OCI-LY7 (cell line): ENCODE data around the gene SAP30. TPM values are rescaled to one million over a fixed set of nuclear protein-coding genes. Genes with fewer than 3 reads are reported as not detected.

Experiments
- Bru-seq: library from RNA; stranded (reverse); fragments of 400-500 nt; gene quantifications from one replicate; lab custom pipeline; 2021; lab: Mats Ljungman, UMichigan
- BruChase-seq, 2 experiments: library from RNA; stranded (reverse); fragments of 400-500 nt; gene quantifications; one replicate each; lab custom pipeline; 2021; lab: Mats Ljungman, UMichigan
- BruUV-seq: library from RNA; stranded (reverse); fragments of 400-500 nt; replicated peaks from 2 replicates; lab custom pipeline; 2021; lab: Mats Ljungman, UMichigan
- CTCF ChIA-PET: fragments of 300-600 bp; sonication (Branson Sonifier 250); formaldehyde crosslinking; loops from one replicate; lab custom pipeline; 2022; ENCODE audit warnings: antibody characterized with exemption; ENCODE audit not compliant: unreplicated experiment; lab: Charles Lee
- POLR2A ChIA-PET: fragments of 300-600 bp; sonication (Branson Sonifier 250); formaldehyde crosslinking; loops from one replicate; lab custom pipeline; 2022; ENCODE audit warnings: antibody characterized with exemption; lab: Charles Lee
- DNase-seq: peaks from one replicate; pipeline ENCODE4 v3.0.0-alpha.2; 2015; ENCODE audit warnings: low spot score
- H2AFZ ChIP-seq: fragments of 200-600 bp; sonication (generic), shearing (Covaris generic); 2 replicates; pipeline ENCODE4 v1.6.1; 2014; ENCODE audit warnings: mild to moderate bottlenecking, antibody characterized with exemption, low read length, moderate library complexity
- H3K27ac ChIP-seq: fragments of 200-600 bp; sonication (generic); 2 replicates; pipeline ENCODE4 v1.5.1; 2014; ENCODE audit warnings: mixed run types, low read depth, mild to moderate bottlenecking, moderate library complexity, low read length, inconsistent platforms; ENCODE audit not compliant: poor library complexity, severe bottlenecking
- H3K36me3 ChIP-seq: fragments of 200-600 bp; sonication (generic); 2 replicates; pipeline ENCODE4 v1.6.1; 2014; ENCODE audit warnings: mild to moderate bottlenecking, antibody characterized with exemption, low read length, moderate library complexity, mixed read lengths; ENCODE audit not compliant: insufficient read depth
- H3K4me1 ChIP-seq: fragments of 200-600 bp; sonication (generic); 2 replicates; pipeline ENCODE4 v1.5.1; 2014; ENCODE audit warnings: mild to moderate bottlenecking, low read length; ENCODE audit not compliant: insufficient read depth, poor library complexity, severe bottlenecking
- H3K4me2 ChIP-seq: fragments of 200-600 bp; sonication (generic); 2 replicates; pipeline ENCODE4 v1.6.1; 2014; ENCODE audit warnings: mild to moderate bottlenecking, low read length
- H3K4me3 ChIP-seq: fragments of 200-600 bp; sonication (generic); 2 replicates; pipeline ENCODE4 v1.5.1; 2014; ENCODE audit warnings: mild to moderate bottlenecking, low read depth, low read length; ENCODE audit not compliant: poor library complexity, severe bottlenecking
- H3K79me2 ChIP-seq: fragments of 200-600 bp; sonication (generic); 2 replicates; pipeline ENCODE4 v1.6.1; 2016; ENCODE audit warnings: low read depth, mild to moderate bottlenecking, low read length, moderate library complexity, mixed read lengths; ENCODE audit not compliant: insufficient read depth
- H3K9me2 ChIP-seq: fragments of 200-600 bp; sonication (generic); 2 replicates; pipeline ENCODE4 v1.6.1; 2016; ENCODE audit warnings: mild to moderate bottlenecking, low read length, mixed read lengths; ENCODE audit not compliant: insufficient read depth
- H3K9me3 ChIP-seq: fragments of 200-600 bp; sonication (generic); 2 replicates; pipeline ENCODE4 v1.6.1; 2014; ENCODE audit warnings: mild to moderate bottlenecking, mixed run types, low read length, mixed read lengths
- H4K20me1 ChIP-seq: fragments of 200-600 bp; sonication (generic); 2 replicates; pipeline ENCODE4 v1.6.1; 2014; ENCODE audit warnings: mild to moderate bottlenecking, antibody characterized with exemption, low read length, moderate library complexity, mixed read lengths; ENCODE audit not compliant: insufficient read depth
- CTCF ChIP-seq: fragments of 200-600 bp; sonication (generic); conservative IDR thresholded peaks from 2 replicates; pipeline ENCODE4 v1.5.1; 2014; ENCODE audit warnings: mild to moderate bottlenecking, antibody characterized with exemption, low read length, moderate library complexity, mixed read lengths
- EZH2phosphoT487 ChIP-seq: fragments of 200-600 bp; sonication (generic); IDR thresholded peaks from 2 replicates; pipeline ENCODE4 v1.6.1; 2018; ENCODE audit warnings: low read depth, borderline replicate concordance, mild to moderate bottlenecking, mixed run types, antibody characterized with exemption, low read length, moderate library complexity, mixed read lengths
- intact Hi-C: fragments of 100-400 bp; cut with micrococcal nuclease; formaldehyde crosslinking; loops from one replicate; pipeline ENCODE4 v1.10.0; 2022; ENCODE audit not compliant: unreplicated experiment
- long read RNA-seq: library from polyadenylated mRNA; stranded (forward); transcript quantifications from one replicate; pipeline ENCODE4 v2.0.0, GENCODE V29; 2022
- total RNA-seq, 2 experiments: library from RNA; depleted of rRNA in 1 of 2; stranded (reverse); fragments of >200 nt in 1 of 2; shearing (Covaris generic) in 1 of 2; gene quantifications; 2 replicates each; pipeline ENCODE4 v1.2.3, GENCODE V29; 2014 to 2022

The SAP30 gene
- total RNA-seq (2014; rRNA removed; shearing (Covaris generic)) (63.5 and 86.2 TPM in 2 replicates), total RNA-seq (2022) (49.3 and 56.0 TPM in 2 replicates), Bru-seq, nascent RNA (percentile 77 among the genes with signal in this experiment), BruChase-seq, experiment 1, labeled RNA remaining after a 6-hour chase (percentile 70 among the genes with signal in this experiment), BruChase-seq, experiment 2, labeled RNA remaining after a 2-hour chase (percentile 83 among the genes with signal in this experiment)
- long read RNA-seq, transcript SAP30-201 (4 exons, 1,108 nt), result major isoform, 99 of 108 reads
- long read RNA-seq, partial matches to known transcripts, result 5 of 108 reads
- long read RNA-seq, other reads (novel, unspliced or antisense), result 4 of 108 reads

GRCh38 chr4:173370477-173371291 is at the start of gene SAP30:
Gene SAP30, plus strand, starts transcription at chr4:173370954. Its CDS starts 229 bp downstream, at chr4:173371183.
- peaks cover 71% of the 10 kb centered on the region for H3K79me2 ChIP-seq
- intact Hi-C loops, result loop anchor here (1.0 to 10.0 kb wide), 2 partner anchors 36 to 914 kb away; partner anchors contain the start of genes CEP44, FBXO8 and HMGB2
- CTCF ChIA-PET, result interaction anchor here (0.6 to 1.1 kb wide), 3 partner anchors 76 to 237 kb away, joined by 3 to 7 read pairs (median 4); no protein-coding TSS in a partner anchor
- BruUV-seq, result no TSS peak
- TF ChIP-seq EZH2phosphoT487, result no peak
- no peak for TF ChIP-seq CTCF
- DNase-seq, result peak; percentile 98
- H3K4me1 ChIP-seq, result peaks cover 39% of the 10 kb centered on the region
- H3K9me3 ChIP-seq, result no peaks in the 10 kb centered on the region
- POLR2A ChIA-PET, result interaction anchor here (0.6 to 13.3 kb wide), 26 partner anchors 12 to 498 kb away, joined by 3 to 336 read pairs (median 4); partner anchors contain the start of genes GALNT7 and HMGB2
- peak within 1 kb of the TSS; percentile 83 for H3K4me3 ChIP-seq
- peak within 1 kb of the TSS; percentile 97 for H3K4me2 ChIP-seq
- H4K20me1 ChIP-seq, result peaks cover 6% of the 10 kb centered on the region; the same call in 1 of the 2 replicates
- H2AFZ ChIP-seq, result peak within 1 kb of the TSS; percentile 62
- H3K9me2 ChIP-seq, result no peaks in the 10 kb centered on the region
- H3K27ac ChIP-seq, result peak within 1 kb of the TSS; percentile 91
- H3K36me3 ChIP-seq, result peaks cover 25% of the 10 kb centered on the region

GRCh38 chr4:173325007-173325736 is 45.6 kb upstream of the SAP30 start:
- intact Hi-C loops, result no loop called here
- H3K9me3 ChIP-seq, result no peaks in the 10 kb centered on the region
- TF ChIP-seq EZH2phosphoT487 (no peak), CTCF (no peak)
- CTCF ChIA-PET, result no interaction called here
- H3K9me2 ChIP-seq, result no peaks in the 10 kb centered on the region
- no TSS peak for BruUV-seq
- DNase-seq, result no peak
- no peak overlapping the region for H3K4me3 ChIP-seq
- H4K20me1 ChIP-seq, result peaks cover 17% of the 10 kb centered on the region; the same call in 1 of the 2 replicates
- H3K4me1 ChIP-seq, result peaks cover 5% of the 10 kb centered on the region
- POLR2A ChIA-PET, result interaction anchor here (0.7 kb wide), 1 partner anchor 47 kb away, joined by 3 read pairs; no protein-coding TSS in a partner anchor
- H2AFZ ChIP-seq, result no peak overlapping the region
- H3K27ac ChIP-seq, result no peak overlapping the region
- no peak overlapping the region for H3K4me2 ChIP-seq
- peaks cover 10% of the 10 kb centered on the region for H3K79me2 ChIP-seq
- peaks cover 95% of the 10 kb centered on the region for H3K36me3 ChIP-seq
